H1 (cell line): ENCODE data around the gene TTC21A. TPM values are rescaled to one million over a fixed set of nuclear protein-coding genes. Genes with fewer than 3 reads are reported as not detected.

ENCODE experiments used
- CBX8 ChIP-seq: fragments of 300-800, 300-1000 bp; sonication (generic); IDR thresholded peaks from 2 replicates; pipeline ENCODE4 v1.7.1; 2016; ENCODE audit warnings: low read depth, low read length, borderline replicate concordance
- FOSL1 ChIP-seq: IDR thresholded peaks from 2 replicates; pipeline ENCODE4 v1.6.1; 2011; ENCODE audit warnings: mild to moderate bottlenecking, low read depth, low read length, moderate library complexity; ENCODE audit not compliant: insufficient read depth
- JUN ChIP-seq: IDR thresholded peaks from 2 replicates; pipeline ENCODE4 v1.6.1; 2011; ENCODE audit warnings: low read depth, mild to moderate bottlenecking, improper control_type of control experiment, low read length
- RAD21 ChIP-seq, 2 experiments: IDR thresholded peaks in 1 of 2; conservative IDR thresholded peaks in 1 of 2; 2 replicates each; pipeline ENCODE4 v1.6.1; 2011; ENCODE audit warnings: low read depth in 2 of 2, low read length in 2 of 2, improper control_type of control experiment in 1 of 2, inconsistent platforms in 1 of 2, mild to moderate bottlenecking in 1 of 2, moderate library complexity in 1 of 2
- TAF1 ChIP-seq: IDR thresholded peaks from 2 replicates; pipeline ENCODE4 v1.6.1; 2011; ENCODE audit warnings: mild to moderate bottlenecking, low read depth, low read length
- polyA plus RNA-seq, 7 experiments: library from polyadenylated mRNA; depleted of rRNA in 3 of 7; stranded (reverse) in 5 of 7; unstranded in 2 of 7; fragments of >200 nt in 5 of 7; fragments of 200-250 nt in 2 of 7; gene quantifications; 1 replicate in 5 of 7; 2 replicates in 1 of 7; 4 replicates in 1 of 7; pipeline versions ENCODE4 v1.2.1 to v1.2.3, GENCODE V29; 2011 to 2013; ENCODE audit warnings: missing spikeins in 2 of 7, mixed read lengths in 2 of 7
- total RNA-seq: library from RNA; stranded (reverse); fragmentation: NEBNext Ultra II Directional; extraction: Animal tissue kit (Norgen Biotek cat#: 25700); gene quantifications from 2 replicates; pipeline ENCODE4 v1.2.1, GENCODE V29; 2021

Gene TTC21A
- total and polyA plus RNA-seq, 2 of the 8 experiments (the other 6 are each of a cell fraction or from before 2014, with no cell fraction given), result 2.3 to 2.8 TPM

DNA sequence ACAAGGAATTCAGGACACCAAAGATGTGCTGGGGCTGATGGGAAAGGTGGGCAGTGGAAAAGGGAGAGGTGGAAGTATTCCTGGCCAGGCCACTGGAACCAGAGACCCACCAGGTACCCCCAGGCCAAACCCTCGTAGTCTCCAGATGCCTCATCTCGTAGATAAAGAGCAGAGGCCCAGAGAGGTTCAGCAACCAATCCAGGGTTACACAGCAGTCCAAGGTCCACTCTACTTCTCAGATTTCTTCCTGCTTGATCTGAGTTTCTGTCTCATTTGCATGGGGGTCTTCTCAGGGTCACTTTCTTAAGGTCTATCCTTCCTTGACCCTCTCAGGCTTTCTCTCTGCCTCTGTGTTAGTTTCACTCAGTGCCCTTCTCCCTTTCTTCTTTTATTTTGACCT is 5.1 kb downstream of the TTC21A start (continued):
- TF ChIP-seq TAF1 (no peak), JUN (no peak), FOSL1 (no peak), CBX8 (no peak), RAD21 (IDR thresholded peaks at IDR 0.05 in 1 of 2, conservative IDR thresholded peaks at IDR 0.05 in 1 of 2; ENCODE audit: low read depth in 2 of 2, low read length in 2 of 2) (no peak)
